HG03139 (cell line): Measurements from ENCODE around the gene GOLGA8O.
"Not testable (repeated sequence)": the region's sequence is repeated elsewhere in the genome, so short reads cannot be mapped to it uniquely, and the experiment has no call there.

Experiments
- ATAC-seq: cut with Tn5 transposase; IDR thresholded peaks from one replicate; pipeline ENCODE4 v1.9.1; 2021; ENCODE audit not compliant: unreplicated experiment

GOLGA8O gene, protein sequence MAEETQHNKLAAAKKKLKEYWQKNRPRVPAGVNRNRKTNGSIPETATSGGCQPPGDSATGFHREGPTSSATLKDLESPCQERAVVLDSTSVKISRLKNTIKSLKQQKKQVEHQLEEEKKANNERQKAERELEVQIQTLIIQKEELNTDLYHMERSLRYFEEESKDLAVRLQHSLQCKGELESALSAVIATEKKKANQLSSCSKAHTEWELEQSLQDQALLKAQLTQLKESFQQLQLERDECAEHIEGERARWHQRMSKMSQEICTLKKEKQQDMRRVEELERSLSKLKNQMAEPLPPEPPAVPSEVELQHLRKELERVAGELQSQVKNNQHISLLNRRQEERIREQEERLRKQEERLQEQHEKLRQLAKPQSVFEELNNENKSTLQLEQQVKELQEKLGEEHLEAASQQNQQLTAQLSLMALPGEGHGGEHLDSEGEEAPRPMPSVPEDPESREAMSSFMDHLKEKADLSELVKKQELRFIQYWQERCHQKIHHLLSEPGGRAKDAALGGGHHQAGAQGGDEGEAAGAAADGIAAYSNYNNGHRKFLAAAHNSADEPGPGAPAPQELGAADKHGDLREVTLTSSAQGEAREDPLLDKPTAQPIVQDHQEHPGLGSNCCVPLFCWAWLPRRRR

DNA sequence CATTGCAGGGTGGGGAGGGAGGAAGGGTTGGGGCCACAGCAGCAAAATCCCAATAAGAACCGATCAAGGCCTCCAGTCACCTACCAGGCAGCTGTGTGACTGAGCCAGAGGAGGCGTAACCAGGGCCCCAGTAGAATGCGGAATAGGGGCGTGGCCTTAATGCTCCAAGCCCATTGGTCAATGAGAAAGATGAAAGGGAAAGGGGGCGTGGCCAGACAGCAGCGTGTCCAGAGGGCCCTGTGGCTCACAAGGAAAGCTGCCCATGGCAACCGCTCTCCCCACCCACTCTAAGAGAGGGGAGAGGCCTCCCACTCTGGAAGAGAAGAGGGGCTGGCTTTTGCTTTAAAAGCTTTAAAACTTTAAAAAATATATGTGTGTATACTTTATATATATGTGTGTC lies at the start of gene GOLGA8O:
Gene GOLGA8O, minus strand, starts transcription at position 101 of the 400 bp plus-strand sequence. Its CDS starts 98 bp downstream, at position 3.
- ATAC-seq = not testable (repeated sequence)

- not testable (repeated sequence) for ATAC-seq
Observed at GRCh38 chr15:32504152-32504811, 48.8 kb upstream of the GOLGA8O start.

GRCh38 chr15:32502946-32503345 lies 47.5 kb upstream of the GOLGA8O start:
- not testable (repeated sequence) for ATAC-seq

GRCh38 chr15:32492768-32493167 lies 37.3 kb upstream of the GOLGA8O start:
- not testable (repeated sequence) for ATAC-seq

GRCh38 chr15:32486474-32486873 lies 31.0 kb upstream of the GOLGA8O start:
- not testable (repeated sequence) for ATAC-seq

DNA sequence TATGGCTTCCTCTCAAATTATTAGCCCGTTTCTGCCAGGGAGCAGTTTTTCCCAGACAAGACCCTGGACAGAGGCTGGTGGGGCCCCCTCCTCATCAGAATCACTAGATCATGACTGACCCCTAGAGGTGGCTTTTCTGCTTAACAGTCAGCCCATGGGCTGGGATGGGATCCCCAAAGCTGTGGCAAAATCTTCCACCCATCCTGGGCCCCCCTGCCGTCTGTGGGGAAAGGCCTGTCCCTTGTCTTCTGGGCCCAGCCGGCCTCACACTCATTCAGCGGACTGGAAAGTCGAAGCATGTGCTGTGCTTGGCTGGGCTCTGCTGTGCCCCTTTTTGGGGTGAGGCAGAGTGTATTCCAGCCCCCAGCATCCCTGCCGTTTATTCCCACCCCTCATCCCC lies 27.9 kb upstream of the GOLGA8O start:
- ATAC-seq = not testable (repeated sequence)

GRCh38 chr15:32481683-32482082 lies 26.2 kb upstream of the GOLGA8O start:
- ATAC-seq = not testable (repeated sequence)

DNA sequence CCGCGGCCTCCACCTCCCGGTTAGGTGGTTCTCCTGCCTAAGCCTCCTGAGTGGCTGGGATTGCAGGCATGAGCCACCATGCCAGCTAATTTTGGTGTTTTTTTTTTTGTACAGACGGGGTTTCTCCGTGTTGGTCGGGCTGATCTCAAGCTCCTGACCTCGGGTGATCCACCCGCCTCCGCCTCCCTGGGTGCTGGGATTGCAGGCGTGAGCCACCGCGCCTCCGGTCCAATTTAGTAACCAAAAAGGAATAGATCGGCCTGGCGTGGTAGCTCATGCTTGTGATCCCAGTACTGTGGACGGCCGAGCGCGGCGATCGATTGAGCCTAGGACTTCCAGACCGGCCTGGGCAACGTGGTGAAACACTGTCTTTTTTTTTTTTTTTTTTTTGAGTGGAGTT lies 12.6 kb upstream of the GOLGA8O start:
- ATAC-seq = not testable (repeated sequence)

DNA sequence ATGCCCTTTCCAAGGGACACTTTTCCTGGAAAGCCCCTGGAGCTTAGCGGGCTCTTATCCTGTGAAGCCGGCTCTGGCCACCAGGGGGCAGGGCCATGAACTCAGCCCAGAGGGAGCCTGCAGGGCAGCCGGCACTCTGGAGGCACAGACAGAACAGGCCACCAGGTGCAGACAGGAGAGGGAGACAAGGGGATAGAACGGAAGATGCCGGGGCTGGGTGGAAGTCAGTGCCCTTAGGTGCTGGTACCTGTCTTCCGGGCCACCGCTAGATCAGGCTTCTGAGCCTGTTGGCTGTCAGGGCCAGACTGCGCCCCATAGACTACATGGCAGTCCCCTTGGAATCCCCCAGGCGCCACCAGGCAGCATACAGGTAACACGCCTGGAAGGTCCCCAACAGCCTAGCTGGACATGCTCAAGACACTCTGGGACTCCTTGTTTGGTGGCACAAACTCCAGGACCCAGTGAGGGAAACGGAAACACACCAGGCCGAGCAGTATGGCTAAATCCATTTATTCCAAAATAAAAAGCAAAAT lies 14.9 kb downstream of the GOLGA8O start:
- not testable (repeated sequence) for ATAC-seq

DNA sequence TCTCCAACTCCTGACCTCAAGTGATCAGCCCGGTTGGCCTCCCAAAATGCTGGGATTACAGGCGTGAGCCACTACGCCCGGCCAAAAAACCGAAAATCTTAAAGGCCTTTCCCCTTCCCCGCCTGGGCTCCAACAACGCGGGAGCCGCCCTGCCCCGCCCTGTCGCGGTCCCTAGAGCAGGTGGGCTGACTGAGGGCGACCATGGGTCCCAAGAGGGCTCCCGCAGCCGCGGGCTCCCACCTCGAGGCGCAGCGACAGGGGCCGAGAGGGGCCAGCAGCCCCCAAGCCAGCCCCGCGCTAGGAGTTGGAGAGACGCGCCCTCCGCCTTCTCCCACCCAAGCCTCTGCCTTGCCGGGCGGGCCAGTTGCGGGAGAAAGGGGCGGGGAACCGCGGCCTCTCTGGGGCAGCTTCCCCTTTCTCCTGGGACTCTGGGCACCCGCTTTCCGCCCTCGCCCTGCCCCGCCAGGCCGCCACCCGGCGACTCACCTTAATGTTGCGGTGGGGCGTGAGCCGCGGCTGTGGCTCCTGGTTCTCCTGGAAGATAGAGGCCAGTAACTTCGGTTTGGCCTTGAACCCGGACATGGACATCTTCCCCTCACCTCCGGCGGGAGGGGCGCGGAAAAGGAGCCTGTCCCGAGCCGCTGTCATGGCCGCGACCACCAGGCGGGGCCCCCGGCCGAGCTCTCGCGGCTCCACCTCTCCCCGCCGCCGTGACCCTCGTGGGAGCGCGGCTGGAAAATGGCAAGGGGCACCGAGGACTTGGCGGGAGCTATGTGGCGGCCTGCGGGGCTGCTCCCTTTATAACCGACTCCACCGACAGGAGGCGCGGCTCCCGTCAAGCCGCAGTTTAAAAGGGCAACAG lies 21.1 kb downstream of the GOLGA8O start:
- not testable (repeated sequence) for ATAC-seq

DNA sequence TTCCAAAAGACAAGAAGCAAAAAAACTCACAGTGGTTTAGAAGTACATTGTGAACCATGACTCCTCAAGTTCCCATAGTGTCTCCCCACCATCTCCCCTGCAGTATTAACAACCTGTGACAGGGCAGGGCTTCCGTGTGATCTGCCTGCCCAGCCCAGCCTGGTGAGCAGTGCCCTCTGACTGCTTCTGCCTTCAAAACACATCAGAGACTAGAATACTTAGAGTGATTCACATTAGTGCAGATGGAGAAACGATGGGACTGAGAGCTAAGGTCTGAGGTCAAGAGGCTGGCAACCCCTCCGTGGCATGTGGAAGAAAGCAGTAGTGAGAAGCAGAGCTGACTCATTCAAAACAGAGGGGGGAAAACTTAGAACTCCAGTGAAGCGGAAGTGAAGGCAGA lies 27.8 kb downstream of the GOLGA8O start:
- ATAC-seq = not testable (repeated sequence)

DNA sequence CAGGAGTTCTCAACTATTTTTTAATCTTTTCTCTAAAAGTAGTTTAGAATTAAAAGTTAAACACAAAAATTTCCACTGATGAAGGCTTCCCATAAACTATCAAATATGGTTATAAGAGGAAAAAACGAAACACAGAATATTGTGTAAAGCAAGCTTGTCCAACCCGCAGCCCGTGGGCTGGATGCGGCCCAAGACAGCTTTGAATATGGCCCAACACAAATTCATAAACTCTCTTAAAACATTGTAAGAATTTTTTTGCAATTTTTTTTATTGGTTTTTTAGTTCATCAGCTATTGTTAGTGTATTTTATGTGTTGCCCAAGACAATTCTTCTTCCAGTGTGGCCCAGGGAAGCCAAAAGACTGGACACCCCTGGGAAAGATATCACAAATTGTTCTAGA lies 28.9 kb downstream of the GOLGA8O start:
- ATAC-seq = not testable (repeated sequence)

GRCh38 chr15:32407903-32408302 lies 47.5 kb downstream of the GOLGA8O start:
- ATAC-seq = not testable (repeated sequence)

DNA sequence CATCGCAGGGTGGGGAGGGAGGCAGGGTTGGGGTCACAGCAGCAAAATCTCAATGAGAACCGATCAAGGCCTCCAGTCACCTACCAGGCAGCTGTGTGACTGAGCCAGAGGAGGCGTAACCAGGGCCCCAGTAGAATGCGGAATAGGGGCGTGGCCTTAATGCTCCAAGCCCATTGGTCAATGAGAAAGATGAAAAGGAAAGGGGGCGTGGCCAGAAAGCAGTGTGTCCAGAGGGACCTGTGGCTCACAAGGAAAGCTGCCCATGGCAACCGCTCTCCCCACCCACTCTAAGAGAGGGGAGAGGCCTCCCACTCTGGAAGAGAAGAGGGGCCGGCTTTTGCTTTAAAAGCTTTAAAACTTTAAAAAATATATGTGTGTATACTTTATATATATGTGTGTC lies 52.2 kb downstream of the GOLGA8O start, which contains the start of gene GOLGA8K:
Gene GOLGA8K, minus strand, starts transcription at position 101 of the 400 bp plus-strand sequence. Its CDS starts 98 bp downstream, at position 3.
- not testable (repeated sequence) for ATAC-seq

DNA sequence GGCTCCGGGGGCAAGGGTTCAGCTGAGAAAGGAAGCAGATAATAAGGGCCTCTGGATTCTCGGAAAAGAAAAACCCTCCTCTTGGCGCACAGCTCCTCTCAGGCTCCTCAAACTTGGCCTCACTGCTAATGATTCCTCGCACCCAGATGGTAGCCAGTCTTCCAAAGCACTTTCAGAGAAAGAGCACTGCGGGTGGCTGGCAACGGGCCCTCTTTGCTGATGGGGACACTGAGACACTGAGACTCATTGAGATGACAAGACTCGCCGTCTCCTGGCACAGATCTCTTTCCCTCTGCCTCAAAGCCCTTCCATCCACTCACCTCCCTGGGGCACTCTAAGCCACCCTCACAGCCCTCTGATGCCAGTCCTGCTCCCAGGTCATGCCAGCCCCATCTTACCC lies 58.9 kb downstream of the GOLGA8O start:
- ATAC-seq = not testable (repeated sequence)
